Sigmoid colon (tissue), 4 donors: Measurements from ENCODE around the gene ARHGAP10.

Source experiments
- CTCF ChIP-seq, 4 experiments: fragments of 450-650 bp in 3 of 4; fragments of 200-600 bp in 1 of 4; IDR thresholded peaks; one replicate each; pipeline ENCODE4 v1.5.1; 2016 to 2019; ENCODE audit warnings: antibody characterized with exemption in 4 of 4, mild to moderate bottlenecking in 3 of 4, moderate library complexity in 2 of 4
- EP300 ChIP-seq, 4 donors: sonication (generic); formaldehyde crosslinking; IDR thresholded peaks; one replicate each; pipeline ENCODE4 v1.6.1; 2017; ENCODE audit warnings: antibody characterized with exemption in 4 of 4
- POLR2A ChIP-seq, 2 donors: fragments of 450-650 bp; IDR thresholded peaks; one replicate each; pipeline ENCODE4 v1.6.1; 2016; ENCODE audit warnings: antibody characterized with exemption in 2 of 2, mild to moderate bottlenecking in 2 of 2, moderate library complexity in 2 of 2
- POLR2AphosphoS5 ChIP-seq, 4 donors: sonication (generic); formaldehyde crosslinking; IDR thresholded peaks; one replicate each; pipeline ENCODE4 v1.6.1; 2017; ENCODE audit warnings: antibody characterized with exemption in 4 of 4

GRCh38 chr4:147723326-147723725 is 8.6 kb upstream of the ARHGAP10 start:
- TF ChIP-seq CTCF (IDR thresholded peaks at IDR 0.05) (no peak), POLR2A (IDR thresholded peaks at IDR 0.05) (no peak), POLR2AphosphoS5 (IDR thresholded peaks at IDR 0.05) (peak in 2 of 4 donors; percentile 18 to 22), EP300 (IDR thresholded peaks at IDR 0.05) (no peak)
